NCI-H460 (cell line): ENCODE data around the gene FAM174B. TPM values are rescaled to one million over a fixed set of nuclear protein-coding genes. Genes with fewer than 3 reads are reported as not detected.

Source experiments
- DNase-seq: peaks from one replicate; pipeline ENCODE4 v3.0.0-alpha.2; 2016; ENCODE audit warnings: low read depth; ENCODE audit errors: extremely low read depth
- total RNA-seq: library from RNA; depleted of rRNA; stranded (reverse); fragments of >200 nt; shearing (Covaris generic); gene quantifications from 2 replicates; pipeline ENCODE4 v1.2.3, GENCODE V29; 2014

The FAM174B gene
- total RNA-seq, 1 experiment from 2014 or later = 1.0 TPM

DNA sequence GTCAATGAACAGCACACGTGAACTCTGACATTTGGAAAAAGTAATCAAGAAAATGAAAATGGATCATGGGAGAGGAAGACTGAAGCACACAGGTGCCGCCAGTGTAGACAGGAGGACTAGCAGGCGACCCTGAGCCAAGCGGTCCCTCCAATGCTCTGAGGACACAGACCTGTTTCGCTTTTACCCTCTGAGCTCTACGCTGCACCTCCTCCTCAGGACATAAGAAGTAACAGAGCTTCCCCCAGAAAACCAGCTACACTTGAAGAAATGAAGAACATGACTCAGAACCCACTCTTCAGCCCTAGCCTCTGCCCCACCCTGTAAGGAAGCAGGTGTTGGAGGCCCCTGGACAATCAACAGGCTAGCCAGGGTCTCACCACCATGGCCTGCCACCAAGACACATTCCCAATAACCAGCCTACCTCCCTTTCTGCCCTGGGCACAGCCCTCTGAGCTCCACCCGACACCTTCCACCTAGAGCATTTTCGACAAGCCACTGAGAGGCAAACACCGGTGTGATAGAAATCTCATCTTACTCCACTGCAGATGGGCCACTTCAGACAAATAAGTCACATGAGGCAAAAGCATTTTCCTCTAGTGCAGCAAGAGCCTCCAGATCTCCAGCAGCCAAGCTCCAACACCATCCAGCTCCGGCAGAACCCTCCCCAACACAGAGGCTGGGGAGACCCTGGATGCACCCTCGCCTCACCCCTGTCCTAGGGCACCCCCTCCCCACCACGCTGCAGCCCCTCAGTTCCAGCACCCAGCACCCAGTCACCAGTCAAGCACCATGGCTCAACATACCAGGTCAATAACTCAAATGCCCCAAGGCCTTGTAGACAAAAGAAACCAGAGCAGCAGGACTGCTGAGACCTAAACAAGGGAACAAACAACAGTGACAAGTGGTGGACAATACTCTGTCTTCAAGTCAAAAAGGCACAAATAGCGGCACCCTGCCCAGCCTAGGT lies 11.4 kb downstream of the FAM174B start:
- DNase-seq = no peak

DNA sequence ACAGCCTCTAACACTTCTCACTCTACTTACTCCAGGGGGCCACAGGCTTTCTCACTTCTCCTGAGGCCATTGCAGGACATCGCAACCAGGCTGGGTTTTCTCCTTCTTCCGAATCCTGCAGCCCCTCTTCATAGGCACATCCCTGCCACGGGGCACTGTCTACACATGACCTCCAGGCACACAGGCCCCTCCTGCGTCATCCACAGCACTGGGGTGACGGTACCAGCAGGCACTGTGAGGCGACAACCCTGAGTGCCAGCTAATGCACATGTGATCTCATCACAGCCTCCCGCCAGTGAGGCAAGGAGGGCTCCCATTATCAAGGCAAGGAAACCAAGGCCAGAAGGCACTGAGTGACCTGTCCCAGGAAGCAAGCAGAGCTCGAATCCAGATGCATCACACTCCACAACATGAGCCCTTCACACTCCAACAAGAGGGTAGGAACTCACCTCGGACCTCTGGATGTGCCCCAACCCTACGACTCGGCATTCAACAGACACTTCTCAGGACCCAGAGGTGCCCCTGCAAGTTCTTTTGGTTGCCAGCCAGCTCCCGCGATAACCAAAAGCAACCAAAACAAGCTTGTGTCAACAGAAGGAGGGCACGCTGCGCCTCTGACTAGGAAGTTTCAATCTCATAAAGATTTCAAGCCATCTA lies 16.7 kb downstream of the FAM174B start:
- DNase-seq = no peak

DNA sequence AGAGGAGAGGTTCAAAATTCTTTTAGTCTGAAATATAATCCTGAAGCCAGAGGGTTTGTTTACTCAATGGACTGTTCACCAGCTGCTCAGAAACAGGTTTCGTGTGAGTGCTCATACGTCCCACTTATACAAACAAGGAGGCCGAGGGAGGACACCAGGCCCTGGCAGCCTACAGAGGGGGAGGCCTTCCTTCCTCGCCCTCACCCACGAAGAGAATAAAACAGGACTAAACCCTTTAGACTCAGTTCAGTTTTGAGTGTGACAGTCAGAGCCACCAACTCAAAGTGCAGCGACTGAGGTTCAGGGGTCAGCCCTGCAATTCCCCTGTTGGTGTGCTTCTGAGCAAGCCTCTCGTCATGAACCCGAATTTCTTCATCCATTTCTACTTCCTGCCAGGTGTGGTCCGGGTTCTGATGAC lies 17.3 kb downstream of the FAM174B start:
- no peak for DNase-seq

DNA sequence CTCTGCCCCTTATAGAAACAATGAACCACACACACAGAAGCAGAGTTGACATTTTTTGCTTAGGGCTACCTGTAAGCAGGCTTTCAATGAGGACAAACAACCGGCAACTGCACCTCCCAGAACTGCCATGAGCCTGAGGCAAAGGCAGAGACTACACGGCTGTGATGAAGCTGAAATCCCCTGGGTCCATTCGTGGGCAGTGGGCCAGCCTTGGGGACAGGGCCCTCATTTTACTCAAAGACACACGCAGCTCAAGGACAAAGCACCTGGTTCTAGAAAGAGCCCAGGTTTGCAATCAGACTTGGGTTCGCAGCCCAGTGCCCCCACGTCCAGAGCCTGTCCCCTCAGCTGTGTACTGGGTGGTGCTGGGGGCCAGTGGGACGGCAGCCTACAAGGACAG lies 17.9 kb downstream of the FAM174B start:
- no peak for DNase-seq

DNA sequence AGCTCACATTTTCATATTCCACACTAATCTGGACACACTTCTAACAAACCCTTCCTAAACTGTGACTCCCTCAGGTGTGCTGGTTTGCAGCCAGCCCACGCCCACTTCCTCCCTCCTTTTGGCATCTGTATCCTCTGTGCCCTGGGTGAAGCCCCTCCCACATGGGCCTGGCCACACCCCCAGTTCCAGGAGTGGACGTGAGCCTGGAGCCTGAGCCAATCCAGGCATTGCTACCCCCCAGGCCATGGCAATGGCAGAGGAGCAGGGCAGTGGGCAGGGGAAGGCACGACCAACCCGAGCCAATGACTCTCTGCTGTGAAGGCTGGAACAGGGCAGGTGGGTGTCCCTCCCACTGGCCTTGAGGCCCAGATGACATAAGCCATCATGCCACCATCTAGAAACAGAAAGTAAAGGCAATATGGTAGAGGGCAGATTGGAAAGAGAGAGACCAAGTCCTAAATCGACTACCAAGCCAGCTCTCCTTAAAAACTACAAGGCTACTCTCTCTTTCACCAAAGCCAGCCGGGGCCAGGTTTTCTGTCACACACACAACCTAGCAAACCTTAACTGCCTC lies 18.6 kb downstream of the FAM174B start:
- no peak for DNase-seq

DNA sequence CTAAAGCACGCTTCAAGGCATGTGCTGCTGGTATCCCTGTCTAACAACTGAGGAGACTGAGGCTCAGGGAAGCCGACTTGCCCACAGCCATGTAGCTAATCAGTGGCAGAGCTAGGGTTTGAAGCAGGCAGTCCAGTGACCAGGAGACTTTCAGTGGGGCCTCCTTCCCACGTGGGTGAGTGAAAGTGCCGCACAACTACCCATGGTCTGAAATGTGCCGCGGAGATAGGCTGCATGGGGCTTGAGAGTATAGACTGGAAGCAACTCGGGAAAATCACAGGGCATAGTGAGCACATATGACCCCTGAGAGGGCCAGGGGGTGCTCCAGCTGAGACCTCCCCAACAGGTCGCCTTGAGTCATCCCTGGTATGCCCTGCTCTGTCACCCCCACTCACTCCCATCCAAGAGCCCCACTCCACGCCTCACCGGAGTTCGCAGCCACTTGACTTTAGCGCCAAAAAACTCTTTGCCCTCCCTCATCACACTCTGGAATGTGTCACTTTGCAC lies 19.1 kb downstream of the FAM174B start:
- no peak for DNase-seq

DNA sequence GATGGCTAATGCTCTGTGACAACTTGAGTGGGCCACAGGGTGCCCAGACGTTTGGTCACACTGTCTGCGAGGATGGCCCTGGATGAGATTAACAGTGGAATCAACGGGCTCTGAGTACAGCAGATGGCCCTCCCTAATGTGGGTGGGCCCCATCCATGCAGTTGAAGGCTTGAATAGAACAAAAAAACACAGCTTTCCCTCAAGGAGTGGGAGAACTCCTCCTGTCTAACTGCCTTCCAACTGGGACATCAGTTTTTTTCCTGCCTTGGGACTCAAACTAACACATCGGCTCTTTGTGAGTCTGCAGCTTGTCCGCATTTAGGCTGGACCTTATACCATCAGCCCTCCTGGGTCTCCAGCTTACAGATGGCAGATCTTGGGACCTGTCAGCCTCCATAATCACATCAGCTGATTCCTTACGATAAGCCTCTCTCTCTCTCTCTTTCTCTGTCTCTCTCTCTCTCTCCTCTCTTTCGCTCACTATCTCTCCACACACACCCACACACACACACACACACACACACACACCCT lies 20.8 kb downstream of the FAM174B start:
- no peak for DNase-seq

DNA sequence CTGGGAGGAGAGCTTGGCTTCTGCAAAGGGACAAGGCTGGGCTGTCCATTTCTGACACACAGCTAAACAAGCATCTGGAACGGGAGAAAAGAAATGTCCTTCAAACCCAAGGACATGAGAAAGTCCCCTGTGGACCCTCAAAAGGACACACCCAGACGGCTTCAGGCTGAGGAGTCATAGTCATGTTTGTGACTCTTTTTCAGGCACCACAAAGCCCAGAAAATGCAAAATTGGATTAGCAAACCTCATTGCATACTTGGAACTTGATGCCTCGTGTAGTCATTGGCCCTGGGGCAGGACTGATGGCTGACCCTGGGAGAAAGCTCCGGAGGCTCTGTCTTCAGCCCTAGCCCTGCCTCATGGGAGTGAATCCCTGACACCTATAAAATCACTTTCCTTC lies 21.5 kb downstream of the FAM174B start:
- no peak for DNase-seq

DNA sequence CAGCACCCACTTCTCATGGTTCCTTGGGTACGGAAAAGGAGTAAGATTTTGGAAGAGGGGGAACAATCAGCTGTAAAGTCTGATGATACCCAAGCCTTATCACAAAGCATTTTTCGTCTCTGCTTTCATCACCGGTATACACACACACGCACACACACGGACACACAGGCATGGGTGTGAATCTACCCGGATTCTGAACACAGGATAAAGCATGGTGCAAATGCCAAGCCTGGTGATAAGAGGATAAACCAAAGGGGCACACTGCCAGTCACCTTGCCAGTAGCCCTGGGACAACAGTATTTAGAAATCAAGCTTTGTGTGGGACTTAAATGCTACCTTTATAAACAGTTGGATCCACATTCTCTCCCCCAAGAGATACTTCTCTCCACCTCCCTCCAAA lies 22.2 kb downstream of the FAM174B start:
- no peak for DNase-seq

DNA sequence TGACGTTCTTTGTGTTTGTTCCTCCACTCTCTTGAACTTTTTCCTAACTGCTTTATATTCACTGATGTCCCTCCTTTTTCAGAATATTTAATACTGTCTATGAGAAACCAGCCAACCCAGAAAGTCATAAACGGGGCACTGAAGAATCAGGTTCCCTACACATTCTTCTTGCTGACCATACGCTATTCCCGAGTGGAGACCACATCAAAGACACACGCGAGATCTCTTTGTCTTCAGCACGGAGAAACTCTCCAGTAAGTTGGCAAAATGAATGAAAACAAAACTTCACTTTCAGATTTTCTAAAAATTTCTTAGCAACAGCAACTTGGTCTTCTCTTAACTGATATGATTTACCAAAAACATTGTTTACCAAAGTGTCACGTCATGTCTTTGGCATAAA lies 22.6 kb downstream of the FAM174B start:
- no peak for DNase-seq

DNA sequence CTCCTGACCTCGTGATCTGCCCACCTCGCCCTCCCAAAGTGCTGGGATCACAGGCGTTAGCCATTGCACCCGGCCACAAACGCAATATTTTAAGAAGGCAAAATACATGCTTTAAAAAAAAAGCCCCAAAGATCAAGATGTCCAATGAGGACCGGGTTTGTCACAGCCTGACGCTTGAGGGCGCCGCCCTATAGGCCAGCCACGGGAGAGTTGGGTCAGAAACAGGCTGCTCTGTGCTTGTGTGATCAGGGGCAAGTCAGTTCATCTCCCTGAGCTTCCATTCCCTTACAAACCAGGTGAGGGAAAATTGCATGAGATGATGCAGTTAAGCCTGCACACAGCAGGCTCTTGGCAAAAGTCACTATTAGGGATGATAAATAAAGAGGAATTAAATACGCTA lies 23.9 kb downstream of the FAM174B start:
- DNase-seq = no peak

DNA sequence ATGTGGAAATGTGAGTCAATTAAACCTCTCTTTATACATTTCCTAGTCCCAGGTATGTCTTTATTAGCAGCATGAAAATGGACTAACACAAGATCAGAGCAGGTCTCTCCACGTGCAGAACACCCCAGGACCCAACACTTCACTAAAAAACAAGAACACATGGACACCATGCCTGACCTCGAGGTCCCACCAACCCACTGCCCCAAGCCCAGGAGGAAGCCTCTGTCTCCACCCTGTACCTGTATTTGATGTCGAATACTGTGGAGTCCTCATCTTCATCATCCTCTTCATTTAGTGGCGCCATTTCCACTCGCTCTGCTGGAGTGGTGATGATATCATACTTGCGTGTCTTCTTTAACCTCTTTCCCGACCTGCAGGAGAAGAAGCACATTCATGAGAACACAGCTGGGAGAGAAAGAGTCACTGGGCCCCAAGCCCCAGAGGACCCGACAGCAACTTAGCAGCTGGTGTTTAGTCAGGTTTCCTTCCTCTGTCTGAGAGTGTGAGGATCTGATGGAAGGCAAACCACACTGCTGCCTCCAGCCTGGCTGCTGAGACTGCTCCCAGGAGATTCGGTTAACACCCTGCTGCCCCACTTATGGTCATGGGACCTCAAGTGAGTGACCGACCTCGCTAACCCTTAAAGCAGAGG lies 25.5 kb downstream of the FAM174B start:
- DNase-seq = no peak

DNA sequence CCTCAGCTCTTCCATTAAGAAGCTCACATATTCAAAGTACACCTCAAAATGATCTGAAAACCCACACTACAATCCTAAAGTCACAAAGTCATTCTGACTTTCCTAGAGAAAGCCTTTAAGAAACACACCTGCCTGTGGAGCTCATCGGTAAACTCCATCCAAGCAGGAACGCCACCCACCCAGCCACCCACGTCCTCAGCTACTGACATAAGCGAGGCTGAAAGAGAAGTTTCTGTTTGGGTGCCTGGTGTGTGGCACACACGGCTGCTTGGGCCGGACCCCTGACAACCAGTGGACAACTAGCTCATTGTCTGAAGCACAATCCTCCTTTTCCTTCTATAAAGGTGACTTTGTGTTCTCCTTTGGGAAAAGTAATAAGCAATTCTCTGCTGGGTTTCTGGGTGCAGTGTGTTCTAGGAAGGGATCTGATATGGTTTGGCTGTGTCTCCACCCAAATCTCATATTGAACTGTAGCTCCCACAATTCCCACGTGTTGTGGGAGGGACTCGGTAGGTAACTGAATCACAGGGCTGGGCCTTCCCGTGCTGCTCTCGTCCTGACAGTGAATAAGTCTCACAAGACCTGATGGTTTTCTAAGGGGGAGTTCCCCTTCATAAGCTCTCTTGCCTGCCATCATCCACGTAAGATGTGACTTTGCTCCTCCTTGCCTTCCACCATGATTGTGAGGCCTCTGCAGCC lies 26.1 kb downstream of the FAM174B start:
- no peak for DNase-seq

DNA sequence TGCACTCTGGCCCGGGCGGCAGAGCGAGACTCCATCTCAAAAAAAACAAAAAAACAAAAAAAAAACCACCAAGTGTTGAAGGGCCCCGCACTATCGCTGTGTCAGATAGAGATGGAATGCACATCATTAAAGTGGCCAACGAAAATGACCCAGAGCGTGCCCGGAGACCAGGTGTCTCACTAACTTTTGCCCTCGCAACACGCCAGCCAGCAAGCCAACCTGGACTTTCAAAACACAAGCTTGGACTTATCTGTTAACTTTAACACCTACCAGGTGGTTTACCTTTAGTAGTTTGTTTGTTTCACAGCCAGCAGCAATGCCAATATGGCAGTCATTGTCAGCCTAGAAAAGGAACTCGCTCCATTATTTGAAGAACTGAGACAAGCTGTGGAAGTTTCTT lies 28.6 kb downstream of the FAM174B start:
- no peak for DNase-seq

DNA sequence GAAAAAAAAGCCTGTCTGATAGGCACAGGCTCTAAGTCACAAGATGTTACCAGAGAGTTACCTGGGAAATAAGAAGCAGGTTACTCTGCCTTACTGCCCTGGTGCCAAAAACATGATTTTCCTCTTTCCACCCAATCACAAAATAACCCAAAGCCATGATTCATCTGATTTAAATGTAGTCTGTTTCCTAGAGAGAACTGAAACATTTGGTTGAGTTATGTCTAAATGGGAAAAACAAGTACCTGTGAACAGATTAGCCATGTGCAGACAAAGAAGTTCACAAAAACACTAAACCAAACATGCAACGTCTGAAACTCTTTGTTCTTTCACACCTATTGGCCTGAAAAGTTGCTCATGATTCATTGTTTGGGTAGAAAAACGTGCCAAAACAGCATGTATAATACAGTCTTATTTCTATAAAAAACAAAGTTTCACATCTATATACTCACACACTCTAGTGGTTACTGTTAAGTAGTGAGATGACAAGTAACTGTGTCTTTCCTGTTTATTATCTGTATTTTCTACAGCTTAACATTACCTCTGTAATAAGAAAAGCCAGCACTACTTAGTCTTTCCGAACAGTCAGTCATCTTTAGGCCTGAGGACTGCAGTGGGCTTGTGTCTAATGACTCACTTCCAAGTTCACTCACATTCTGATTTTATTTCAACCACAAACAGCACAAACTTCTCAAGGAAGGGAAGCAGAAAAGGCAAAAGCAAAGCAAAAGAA lies 30.2 kb downstream of the FAM174B start:
- no peak for DNase-seq

DNA sequence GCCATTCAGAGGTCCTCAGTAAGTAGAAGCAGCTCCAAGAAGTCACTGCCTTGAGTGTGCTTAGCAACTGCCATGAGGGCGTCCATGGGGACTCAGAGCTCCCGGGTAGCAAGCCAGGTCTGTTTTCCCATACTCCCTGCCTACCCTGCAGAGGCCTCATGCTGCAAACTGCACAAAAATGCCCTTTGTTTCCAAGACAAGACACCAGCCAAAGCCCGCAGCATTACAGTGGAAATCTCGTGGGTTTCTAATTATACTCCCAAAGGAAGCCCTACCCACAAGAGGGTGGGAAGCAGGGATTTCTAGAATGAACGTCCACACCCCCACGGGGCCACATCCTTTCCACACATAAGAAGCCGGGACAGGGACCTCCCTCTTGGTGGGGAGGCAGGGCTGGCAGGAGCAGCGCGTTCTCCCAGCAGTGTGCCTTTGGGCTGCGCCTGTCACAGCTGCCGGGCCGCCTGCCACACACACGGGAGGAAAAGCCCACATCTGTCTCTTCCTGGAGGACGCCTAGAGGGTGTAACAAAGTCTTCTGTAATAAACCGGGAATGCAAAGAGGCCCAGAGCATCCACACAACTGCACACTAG lies 31.1 kb downstream of the FAM174B start:
- no peak for DNase-seq

DNA sequence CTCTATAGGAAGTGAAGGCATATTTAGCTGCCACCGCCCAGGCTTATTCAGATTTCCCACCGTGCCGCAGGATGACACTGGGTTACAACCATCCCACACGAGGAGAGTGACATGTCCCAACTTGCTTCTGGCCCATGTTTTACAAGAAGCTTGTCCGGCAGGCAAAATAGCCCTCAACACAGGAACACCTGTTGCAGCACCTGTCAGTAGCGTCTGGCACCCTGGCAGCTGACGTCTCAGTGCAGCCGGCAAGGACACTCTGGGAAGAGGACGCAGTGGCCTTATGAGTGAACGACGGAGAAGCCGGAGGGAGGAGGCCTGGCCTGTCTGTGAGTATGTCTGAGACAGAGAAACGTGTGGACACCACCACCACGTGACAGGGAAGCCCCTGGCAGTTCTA lies 32.1 kb downstream of the FAM174B start:
- no peak for DNase-seq

DNA sequence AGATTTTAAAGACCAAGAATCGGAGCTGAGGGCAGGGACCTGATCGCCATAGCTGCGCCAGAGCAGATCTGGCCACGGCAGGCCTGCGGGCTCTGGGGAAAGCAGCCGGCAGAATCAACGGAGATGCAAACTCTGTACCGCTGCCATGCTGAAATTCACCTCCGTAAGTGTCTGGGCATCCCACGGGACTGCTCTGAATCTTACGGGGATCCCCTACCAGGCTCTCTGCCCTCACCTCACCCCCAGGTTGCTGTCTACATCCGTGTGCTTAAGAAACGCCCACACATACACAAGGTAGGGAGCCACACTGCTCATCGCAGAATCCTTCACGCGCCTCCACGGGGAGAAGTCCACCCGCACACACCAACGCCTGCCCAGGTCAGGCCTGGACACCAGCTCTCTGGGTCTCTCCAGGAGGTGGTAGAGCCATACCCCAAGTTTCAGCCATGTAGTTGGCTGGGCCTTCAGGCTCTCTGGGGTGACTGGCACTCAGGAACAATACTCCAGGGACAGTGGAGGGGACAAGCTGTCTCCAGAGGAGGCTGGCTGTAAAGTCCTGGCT lies 33.5 kb downstream of the FAM174B start:
- no peak for DNase-seq

DNA sequence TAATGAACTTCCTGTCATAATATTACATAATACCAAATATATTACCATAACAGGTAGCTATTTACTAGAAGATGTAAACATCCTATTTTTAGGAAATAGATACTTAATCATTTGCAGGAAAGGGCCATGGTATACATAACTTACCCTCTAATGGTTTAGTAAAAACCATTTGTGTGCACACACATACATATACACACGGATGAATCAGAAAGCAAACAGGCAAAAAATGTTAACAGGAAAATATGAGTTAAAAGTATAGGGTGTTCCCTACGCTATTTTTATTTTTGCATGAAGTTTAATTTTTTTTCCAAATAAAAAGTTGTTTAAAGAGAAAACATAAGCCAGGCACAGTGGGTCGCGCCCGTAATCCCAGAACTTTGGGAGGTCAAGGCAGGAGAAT lies 34.6 kb downstream of the FAM174B start:
- DNase-seq = no peak
